ENCODE measurements around the gene LPP.

GRCh38 chr3:188239035-188239434 is 85.1 kb downstream of the LPP start:
- no peak for TF ChIP-seq CTCF (IDR thresholded peaks at IDR 0.05)
- no peak for TF ChIP-seq POLR2A (IDR thresholded peaks at IDR 0.05)

Measured in stomach (tissue), 4 donors.